ENCODE results near the gene FEZ2.

FEZ2 gene

GRCh38 chr2:36561237-36561944 is 36.6 kb downstream of the FEZ2 start:
- DNase-seq (ENCODE audit: low spot score): no peak

- DNase-seq (ENCODE audit: low spot score): no peak
These were observed 37.2 kb downstream of the FEZ2 start for GRCh38 chr2:36560726-36561125.

- DNase-seq (ENCODE audit: low spot score): no peak
These were observed 38.6 kb downstream of the FEZ2 start for GRCh38 chr2:36559221-36559942.

GRCh38 chr2:36556842-36557241 is 41.1 kb downstream of the FEZ2 start:
- no peak for DNase-seq (ENCODE audit: low spot score)

GRCh38 chr2:36555789-36556188 is 42.2 kb downstream of the FEZ2 start:
- DNase-seq (ENCODE audit: low spot score): no peak

- DNase-seq (ENCODE audit: low spot score): no peak
These were observed 43.4 kb downstream of the FEZ2 start for GRCh38 chr2:36554531-36554930.

GRCh38 chr2:36553683-36554082 is 44.3 kb downstream of the FEZ2 start:
- DNase-seq (ENCODE audit: low spot score): no peak

GRCh38 chr2:36550006-36550405 is 48.0 kb downstream of the FEZ2 start:
- DNase-seq (ENCODE audit: low spot score): no peak

- no peak for DNase-seq (ENCODE audit: low spot score)
These were observed 48.8 kb downstream of the FEZ2 start for GRCh38 chr2:36549165-36549574.

GRCh38 chr2:36547906-36548305 is 50.1 kb downstream of the FEZ2 start:
- no peak for DNase-seq (ENCODE audit: low spot score)

GRCh38 chr2:36545871-36546416 is 52.0 kb downstream of the FEZ2 start:
- no peak for DNase-seq (ENCODE audit: low spot score)

GRCh38 chr2:36544638-36545338 is 53.2 kb downstream of the FEZ2 start:
- no peak for DNase-seq (ENCODE audit: low spot score)

GRCh38 chr2:36541891-36542595 is 55.9 kb downstream of the FEZ2 start:
- DNase-seq (ENCODE audit: low spot score): no peak

- DNase-seq (ENCODE audit: low spot score): no peak
These were observed 56.8 kb downstream of the FEZ2 start for GRCh38 chr2:36540986-36541754.

- DNase-seq (ENCODE audit: low spot score): no peak
These were observed 58.3 kb downstream of the FEZ2 start for GRCh38 chr2:36539631-36540030.

- DNase-seq (ENCODE audit: low spot score): no peak
These were observed 59.6 kb downstream of the FEZ2 start for GRCh38 chr2:36538335-36538734.

- DNase-seq (ENCODE audit: low spot score): no peak
These were observed 61.2 kb downstream of the FEZ2 start for GRCh38 chr2:36536776-36537175.

GRCh38 chr2:36535099-36535498 is 62.9 kb downstream of the FEZ2 start:
- no peak for DNase-seq (ENCODE audit: low spot score)

GRCh38 chr2:36534275-36534799 is 63.6 kb downstream of the FEZ2 start:
- no peak for DNase-seq (ENCODE audit: low spot score)

GRCh38 chr2:36530983-36531354 is 67.0 kb downstream of the FEZ2 start:
- DNase-seq (ENCODE audit: low spot score): no peak
